Glutamatergic neuron (in vitro differentiated cells): ENCODE measurements around the gene RAB7B. TPM values are rescaled to one million over a fixed set of nuclear protein-coding genes. Genes with fewer than 3 reads are reported as not detected.

Source experiments
- DNase-seq: peaks from one replicate; pipeline ENCODE4 v3.0.0; 2022
- H3K27ac Mint-ChIP-seq: one replicate; pipeline ENCODE4 v1.8.0; 2020; ENCODE audit warnings: mild to moderate bottlenecking, mixed read lengths, inconsistent platforms; ENCODE audit not compliant: unreplicated experiment
- H3K27me3 Mint-ChIP-seq: one replicate; pipeline ENCODE4 v1.8.0; 2020; ENCODE audit warnings: mild to moderate bottlenecking, moderate library complexity, mixed read lengths, inconsistent platforms; ENCODE audit not compliant: unreplicated experiment
- H3K36me3 Mint-ChIP-seq: one replicate; pipeline ENCODE4 v1.8.0; 2020; ENCODE audit warnings: mild to moderate bottlenecking, mixed read lengths, inconsistent platforms; ENCODE audit not compliant: unreplicated experiment
- H3K4me1 Mint-ChIP-seq: one replicate; pipeline ENCODE4 v1.8.0; 2020; ENCODE audit warnings: mild to moderate bottlenecking, low read depth, mixed read lengths, inconsistent platforms; ENCODE audit not compliant: unreplicated experiment
- H3K4me3 Mint-ChIP-seq: one replicate; pipeline ENCODE4 v1.8.0; 2020; ENCODE audit warnings: mild to moderate bottlenecking, mixed read lengths, inconsistent platforms; ENCODE audit not compliant: unreplicated experiment
- H3K9me3 Mint-ChIP-seq: one replicate; pipeline ENCODE4 v1.8.0; 2020; ENCODE audit warnings: mild to moderate bottlenecking, moderate library complexity, mixed read lengths, inconsistent platforms; ENCODE audit not compliant: unreplicated experiment
- total RNA-seq: library from RNA; stranded (reverse); fragmentation: NEBNext Ultra II Directional; extraction: Animal tissue kit (Norgen Biotek cat#: 25700); gene quantifications from one replicate; pipeline ENCODE4 v1.2.1, GENCODE V29; 2021; ENCODE audit not compliant: unreplicated experiment
- TF ChIP-seq, protein P1 (sequence below): fragments of 200-600 bp; sonication (generic); IDR thresholded peaks from one replicate; pipeline ENCODE4 v1.5.0; 2021; ENCODE audit not compliant: partially characterized antibody, unreplicated experiment

RAB7B gene
- total RNA-seq, 1 donor from 2014 or later: not detected

- H3K36me3 Mint-ChIP-seq: no peaks in the 10 kb centered on the region
- H3K27ac Mint-ChIP-seq: no peak overlapping the region
- H3K4me1 Mint-ChIP-seq: no peaks in the 10 kb centered on the region
- TF ChIP-seq, protein P1, sequence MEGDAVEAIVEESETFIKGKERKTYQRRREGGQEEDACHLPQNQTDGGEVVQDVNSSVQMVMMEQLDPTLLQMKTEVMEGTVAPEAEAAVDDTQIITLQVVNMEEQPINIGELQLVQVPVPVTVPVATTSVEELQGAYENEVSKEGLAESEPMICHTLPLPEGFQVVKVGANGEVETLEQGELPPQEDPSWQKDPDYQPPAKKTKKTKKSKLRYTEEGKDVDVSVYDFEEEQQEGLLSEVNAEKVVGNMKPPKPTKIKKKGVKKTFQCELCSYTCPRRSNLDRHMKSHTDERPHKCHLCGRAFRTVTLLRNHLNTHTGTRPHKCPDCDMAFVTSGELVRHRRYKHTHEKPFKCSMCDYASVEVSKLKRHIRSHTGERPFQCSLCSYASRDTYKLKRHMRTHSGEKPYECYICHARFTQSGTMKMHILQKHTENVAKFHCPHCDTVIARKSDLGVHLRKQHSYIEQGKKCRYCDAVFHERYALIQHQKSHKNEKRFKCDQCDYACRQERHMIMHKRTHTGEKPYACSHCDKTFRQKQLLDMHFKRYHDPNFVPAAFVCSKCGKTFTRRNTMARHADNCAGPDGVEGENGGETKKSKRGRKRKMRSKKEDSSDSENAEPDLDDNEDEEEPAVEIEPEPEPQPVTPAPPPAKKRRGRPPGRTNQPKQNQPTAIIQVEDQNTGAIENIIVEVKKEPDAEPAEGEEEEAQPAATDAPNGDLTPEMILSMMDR: no peak
- H3K4me3 Mint-ChIP-seq: no peak overlapping the region
- no peaks in the 10 kb centered on the region for H3K9me3 Mint-ChIP-seq
- H3K27me3 Mint-ChIP-seq: no peaks in the 10 kb centered on the region
- DNase-seq: no peak
These were observed 27.0 kb upstream of the RAB7B start for GRCh38 chr1:206030191-206030590.

DNA sequence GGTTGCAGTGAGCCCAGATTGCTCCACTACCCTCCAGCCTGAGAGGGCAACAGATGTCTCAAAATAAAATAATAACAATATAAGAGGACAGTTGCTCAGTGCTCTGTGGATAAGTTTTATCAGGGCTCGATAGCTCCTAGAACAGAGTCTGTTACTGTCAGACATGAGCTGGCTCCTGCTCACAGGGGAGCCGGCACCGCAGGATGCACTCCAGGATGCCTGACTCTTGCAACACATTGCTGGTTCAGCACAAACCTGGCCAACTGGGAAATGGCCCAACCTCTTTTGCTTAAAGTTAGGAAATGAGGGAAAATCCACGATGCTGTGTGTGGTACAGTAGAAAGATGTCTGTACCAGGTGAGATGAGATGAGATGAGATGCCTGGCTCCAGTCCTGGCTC lies 26.3 kb upstream of the RAB7B start:
- TF ChIP-seq, protein P1: no peak
- Mint-ChIP-seq H3K4me3 (no peak overlapping the region), H3K9me3 (no peaks in the 10 kb centered on the region)

GRCh38 chr1:206025283-206025820 lies 22.2 kb upstream of the RAB7B start:
- Mint-ChIP-seq H3K9me3 (peaks cover 1% of the 10 kb centered on the region), H3K36me3 (no peaks in the 10 kb centered on the region), H3K4me1 (no peaks in the 10 kb centered on the region), H3K27me3 (peaks cover 3% of the 10 kb centered on the region), H3K27ac (no peak overlapping the region), H3K4me3 (no peak overlapping the region)
- TF ChIP-seq, protein P1: no peak
- no peak for DNase-seq

More for the DNA sequence above, 26.3 kb upstream of the RAB7B start:
- DNase-seq: no peak
- no peaks in the 10 kb centered on the region for H3K27me3 Mint-ChIP-seq
- H3K36me3 Mint-ChIP-seq: no peaks in the 10 kb centered on the region
- no peaks in the 10 kb centered on the region for H3K4me1 Mint-ChIP-seq
- H3K27ac Mint-ChIP-seq: no peak overlapping the region

DNA sequence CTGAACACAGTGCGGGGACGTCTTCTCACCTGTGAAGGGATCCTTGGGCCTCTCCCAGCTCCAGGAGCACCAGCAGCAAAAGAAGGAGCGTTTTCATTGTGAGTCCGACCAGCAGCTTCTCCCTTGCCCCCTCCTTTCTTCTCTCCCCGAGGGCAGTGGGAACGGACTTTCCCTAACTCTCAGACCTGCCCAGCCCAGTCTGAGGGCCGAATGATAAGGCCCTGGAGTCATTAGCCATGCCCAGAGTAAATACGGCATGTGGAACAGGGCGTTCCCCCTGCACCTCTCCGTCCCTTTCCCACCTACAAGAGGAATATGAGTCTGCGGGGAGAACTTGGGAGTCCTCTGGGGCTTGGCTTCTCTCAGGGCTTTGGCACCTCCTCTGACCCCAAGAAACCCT lies 20.5 kb upstream of the RAB7B start, which contains the start of gene CTSE:
Gene CTSE, minus strand, starts transcription at position 201 of the 400 bp plus-strand sequence. Its CDS starts 104 bp downstream, at position 97.
- Mint-ChIP-seq H3K27ac (no peak within 1 kb of the TSS), H3K9me3 (peaks cover 1% of the 10 kb centered on the region), H3K27me3 (peaks cover 3% of the 10 kb centered on the region), H3K36me3 (no peaks in the 10 kb centered on the region), H3K4me3 (no peak within 1 kb of the TSS), H3K4me1 (no peaks in the 10 kb centered on the region)
- no peak for DNase-seq
- TF ChIP-seq, protein P1: no peak

DNA sequence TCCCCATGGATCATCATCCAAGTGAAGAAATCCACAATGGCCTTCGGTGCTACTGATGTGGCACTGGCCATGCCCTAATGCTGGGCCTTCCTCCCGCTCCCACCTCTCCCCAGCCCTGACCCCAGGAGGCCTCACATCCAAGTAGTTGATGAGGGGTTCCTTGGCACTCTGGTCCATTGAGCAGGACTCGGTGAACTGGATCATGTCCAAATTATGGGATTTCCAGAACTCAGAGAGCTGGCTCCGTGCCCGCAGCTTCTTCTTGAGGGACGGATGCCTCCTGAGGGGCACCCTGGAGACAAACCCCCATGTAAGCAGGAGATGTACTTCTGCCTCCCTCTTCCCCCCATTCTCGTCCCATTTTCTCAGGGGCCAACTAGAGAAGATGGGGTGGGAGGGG lies 19.6 kb upstream of the RAB7B start:
- Mint-ChIP-seq H3K4me3 (no peak overlapping the region), H3K27me3 (peaks cover 3% of the 10 kb centered on the region), H3K4me1 (no peaks in the 10 kb centered on the region), H3K36me3 (no peaks in the 10 kb centered on the region), H3K27ac (no peak overlapping the region), H3K9me3 (peaks cover 1% of the 10 kb centered on the region)
- TF ChIP-seq, protein P1: no peak
- no peak for DNase-seq
